Medulla oblongata (tissue), 1 donor: ENCODE data around the gene TPCN2.

ENCODE experiments used
- DNase-seq: peaks from one replicate; pipeline ENCODE4 v3.0.0-alpha.2; 2015; ENCODE audit errors: extremely low spot score

TPCN2 gene

GRCh38 chr11:69057801-69058200, 9.1 kb downstream of the TPCN2 start:
- no peak for DNase-seq

DNA sequence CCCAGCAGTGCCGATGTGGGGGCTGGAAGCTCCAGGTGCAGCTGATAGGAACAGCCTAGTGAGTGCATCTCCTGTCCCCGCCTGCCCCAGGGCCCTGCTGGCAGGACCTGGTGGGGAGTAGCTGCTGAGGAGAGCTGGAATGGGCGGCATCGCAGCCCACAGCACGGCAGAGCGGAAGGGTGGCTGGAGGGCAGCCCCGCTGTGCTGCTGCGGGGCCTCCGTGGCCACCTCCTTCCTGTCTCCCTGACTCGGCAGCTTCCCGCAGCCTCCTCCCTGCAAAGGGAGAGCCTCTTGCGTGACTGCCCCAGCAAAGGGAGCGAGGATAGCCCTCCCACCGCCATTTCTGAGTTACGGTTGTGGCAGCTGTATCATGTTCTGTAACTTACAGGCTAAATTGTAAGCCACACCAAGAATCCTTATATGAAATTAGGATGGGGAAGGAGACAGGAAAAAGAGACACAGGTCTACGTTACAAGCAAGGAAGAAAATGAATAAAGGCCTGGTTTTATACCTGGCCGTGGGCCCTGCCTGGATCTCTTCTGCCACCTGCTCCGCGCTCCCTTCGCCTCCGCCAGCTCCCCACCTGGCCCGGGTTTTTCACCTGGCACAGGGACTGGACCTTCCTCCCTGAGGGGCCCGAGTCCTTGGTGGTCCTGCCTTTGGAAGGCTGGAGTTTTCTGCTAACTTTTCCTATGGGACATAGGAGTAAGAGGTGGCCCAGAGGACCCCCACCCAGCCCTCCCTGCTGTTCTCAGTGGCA, 10.0 kb downstream of the TPCN2 start:
- no peak for DNase-seq

DNA sequence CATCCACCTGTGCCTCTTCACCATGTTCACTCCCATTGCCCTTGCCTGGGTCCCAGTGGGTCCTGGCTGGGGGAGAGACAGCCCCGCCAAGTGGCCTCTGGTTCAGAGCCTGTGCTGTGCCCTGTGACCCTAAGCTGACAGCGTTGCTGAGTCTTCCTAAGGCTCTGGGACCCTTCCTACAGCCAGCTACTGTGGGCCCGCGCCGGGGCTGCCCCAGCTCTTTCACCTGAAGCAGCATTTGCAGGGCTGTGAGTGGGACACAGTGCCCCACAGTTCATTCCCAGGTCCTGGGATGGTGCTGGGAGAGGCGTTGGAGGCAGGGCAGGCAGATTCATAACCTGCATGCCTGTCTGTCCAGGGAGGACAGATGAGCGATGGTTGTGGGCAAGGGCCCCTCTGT, 10.7 kb downstream of the TPCN2 start:
- DNase-seq = no peak

- no peak for DNase-seq
These were observed 11.3 kb downstream of the TPCN2 start for GRCh38 chr11:69059985-69060384.

DNA sequence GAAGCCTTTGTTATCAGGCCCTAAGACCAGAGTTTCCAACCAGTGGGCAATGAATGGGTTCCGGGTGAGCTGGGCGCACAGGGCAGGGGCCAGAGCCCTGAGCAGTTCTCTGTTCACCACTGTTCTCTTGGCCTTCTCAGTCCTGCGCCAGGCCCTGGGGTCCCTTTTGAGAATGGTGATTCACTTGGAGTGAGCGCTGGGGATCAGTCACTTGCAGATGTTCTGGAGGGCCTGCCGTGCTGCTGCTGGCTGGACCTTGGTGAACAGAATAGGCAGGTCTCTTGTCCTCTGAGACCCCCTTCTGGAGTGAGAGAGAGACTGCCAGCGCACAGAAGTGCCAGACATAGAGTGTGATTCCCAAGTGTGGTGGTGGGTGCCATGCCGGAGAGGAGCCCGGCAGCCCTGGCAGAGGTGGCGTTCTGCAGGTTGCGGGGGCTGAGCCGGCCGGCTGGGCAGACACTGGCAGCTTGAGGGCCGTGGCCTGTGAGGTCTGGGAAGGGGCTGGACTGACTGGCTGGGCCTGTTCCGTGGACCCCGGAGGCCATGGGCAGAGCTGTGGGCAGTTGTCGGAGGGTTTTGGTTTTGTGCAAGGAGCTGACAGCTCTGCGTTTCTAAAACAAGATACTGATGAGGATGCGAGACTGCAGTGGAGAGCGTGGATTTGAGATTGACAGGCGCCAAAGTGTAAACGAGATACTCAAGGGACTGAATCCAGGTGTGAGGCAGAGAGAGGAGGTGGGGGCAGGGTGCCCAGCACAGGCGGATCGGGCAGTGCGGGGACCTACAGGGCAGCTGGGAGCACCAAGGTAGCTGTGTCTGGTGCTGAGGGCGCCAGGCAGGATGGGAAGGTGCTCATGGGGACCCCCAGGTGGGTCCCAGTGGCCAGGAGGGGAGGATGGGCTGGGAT, 12.3 kb downstream of the TPCN2 start:
- DNase-seq = no peak

DNA sequence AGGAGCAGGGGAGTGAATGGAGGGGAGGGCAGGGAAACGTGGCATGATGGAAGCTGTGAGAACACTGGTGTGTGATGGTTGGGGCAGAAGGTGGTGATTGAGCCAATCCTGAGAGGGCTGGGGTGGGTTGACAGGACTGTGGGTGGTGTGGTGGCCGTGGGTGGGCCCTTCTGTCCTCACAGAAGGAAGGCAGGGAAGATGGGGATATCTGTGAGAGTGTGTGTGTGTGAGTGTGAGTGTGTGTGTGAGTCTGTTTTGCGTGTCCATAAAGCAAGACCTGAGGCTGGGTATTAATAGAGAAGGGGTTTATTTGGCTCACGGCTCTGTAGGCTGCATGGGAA, 13.0 kb downstream of the TPCN2 start:
- DNase-seq = no peak

DNA sequence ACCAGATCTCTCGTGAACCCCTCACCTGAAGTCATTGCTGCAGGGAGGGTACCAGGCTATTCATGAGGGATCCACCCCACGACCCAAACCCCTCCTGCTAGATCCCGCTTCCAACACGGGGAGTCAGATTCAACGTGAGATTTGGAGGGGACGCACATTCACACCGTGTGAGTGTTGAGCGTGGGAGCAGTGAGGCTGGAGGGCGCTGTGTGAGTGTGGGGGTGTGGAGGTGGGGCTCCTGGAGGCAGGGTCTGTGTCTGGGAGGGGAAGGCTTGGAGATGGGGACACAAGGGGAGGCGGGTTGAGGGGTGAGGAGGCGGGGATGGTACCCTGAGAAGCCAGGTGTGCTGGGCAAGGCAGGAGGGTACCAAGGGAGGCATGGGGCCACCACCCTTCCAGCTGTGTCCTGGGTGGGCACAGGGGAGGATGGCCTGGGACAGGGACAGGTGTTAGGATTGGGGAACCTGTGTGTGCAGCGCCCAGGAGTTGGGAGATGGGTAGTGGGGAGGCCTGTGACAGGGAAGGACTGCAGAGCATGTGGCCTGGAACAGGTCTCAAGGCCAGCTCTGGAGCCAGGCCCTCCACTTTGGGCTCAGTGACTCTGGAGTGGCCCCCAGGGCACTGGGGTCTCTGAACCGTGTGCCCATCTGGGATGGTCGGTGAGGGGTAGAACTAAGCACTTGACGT, 13.6 kb downstream of the TPCN2 start:
- no peak for DNase-seq

- DNase-seq = no peak
These were observed 14.3 kb downstream of the TPCN2 start for GRCh38 chr11:69062873-69063651.

GRCh38 chr11:69063652-69064260, 15.0 kb downstream of the TPCN2 start:
- DNase-seq = no peak

GRCh38 chr11:69064394-69064957, 15.7 kb downstream of the TPCN2 start:
- DNase-seq = no peak

DNA sequence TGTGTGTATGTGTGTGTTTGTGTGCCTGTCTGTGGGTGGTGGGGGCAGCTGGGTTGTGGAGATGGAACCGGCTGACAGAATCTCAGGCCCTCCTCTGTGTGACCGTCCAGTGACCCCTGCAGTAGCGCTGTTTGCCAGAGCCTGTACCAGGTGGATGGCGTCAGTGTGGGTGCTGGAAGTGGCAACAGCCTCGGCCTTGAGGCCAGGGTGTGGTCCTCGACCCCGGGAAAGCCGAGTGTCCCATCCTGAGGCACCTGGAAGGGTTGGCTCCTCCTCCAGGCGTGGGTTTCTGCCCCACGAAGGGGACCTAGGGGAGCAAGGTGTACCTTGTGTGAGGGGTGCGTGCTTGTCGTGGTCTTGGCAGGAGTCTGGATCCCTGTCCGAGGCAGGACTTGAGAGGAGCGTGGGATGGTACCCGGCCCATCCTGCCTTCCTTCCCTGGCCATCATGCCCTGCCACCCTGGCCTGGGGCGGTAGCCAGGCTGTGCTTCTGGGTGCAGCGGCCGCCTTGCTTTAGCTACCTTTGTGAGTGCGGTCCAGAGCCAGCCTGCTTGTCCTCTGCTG, 16.5 kb downstream of the TPCN2 start:
- no peak for DNase-seq

- no peak for DNase-seq
These were observed 17.7 kb downstream of the TPCN2 start for GRCh38 chr11:69066122-69067112.

- no peak for DNase-seq
These were observed 18.5 kb downstream of the TPCN2 start for GRCh38 chr11:69067200-69067599.

DNA sequence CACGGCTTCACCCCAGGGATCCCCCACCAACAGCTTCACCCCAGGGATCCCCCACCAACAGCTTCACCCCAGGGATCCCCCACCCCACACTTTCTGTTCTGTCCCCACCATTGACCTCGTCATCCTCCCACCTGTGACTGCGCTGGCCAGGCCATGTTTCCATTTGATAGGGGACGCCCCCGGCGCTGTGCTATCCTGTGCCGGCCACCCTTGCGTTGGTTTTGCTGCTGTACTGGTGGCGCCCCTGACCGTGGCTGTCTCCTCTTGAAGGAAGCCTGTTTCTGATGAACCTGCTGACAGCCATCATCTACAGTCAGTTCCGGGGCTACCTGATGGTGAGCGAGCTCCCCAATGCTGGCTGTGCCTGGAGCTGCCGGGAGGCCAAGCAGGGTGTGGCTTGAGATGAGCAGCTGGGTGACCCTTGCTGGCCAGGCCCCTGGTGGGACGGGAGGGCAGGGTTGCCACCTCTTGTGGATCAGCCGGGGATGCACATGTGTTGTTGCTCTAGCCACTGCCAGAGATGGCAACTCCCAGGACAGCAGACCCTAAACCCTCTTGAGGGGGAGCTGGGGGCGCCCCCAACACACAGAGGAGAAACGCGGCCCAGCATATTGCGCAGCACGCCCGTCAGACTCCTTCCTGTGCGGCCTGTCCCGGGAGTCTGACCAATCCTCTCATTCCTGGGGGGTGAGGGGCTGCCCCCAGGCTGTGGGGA, 22.5 kb downstream of the TPCN2 start:
- DNase-seq = no peak

DNA sequence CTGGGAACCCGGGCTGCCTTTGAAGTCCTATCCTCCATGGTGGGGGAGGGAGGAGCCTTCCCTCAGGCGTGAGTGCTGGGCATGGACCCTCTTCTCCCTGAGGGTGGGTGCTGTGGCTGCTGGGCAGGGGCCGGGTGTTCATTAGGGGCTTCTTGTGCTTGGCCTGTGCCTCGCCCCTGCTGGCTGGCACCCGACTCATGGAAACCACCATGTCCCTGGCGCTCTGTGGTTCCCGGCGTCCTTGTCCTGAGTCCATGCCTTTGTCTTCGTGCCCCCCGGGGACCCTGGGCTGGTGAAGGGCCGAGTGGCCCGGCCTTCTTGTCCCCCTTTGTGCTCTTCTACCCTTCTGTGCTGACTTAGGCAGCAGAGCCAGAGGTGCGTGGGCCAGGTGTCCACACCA, 23.2 kb downstream of the TPCN2 start:
- DNase-seq = no peak

GRCh38 chr11:69073469-69073868, 24.7 kb downstream of the TPCN2 start:
- no peak for DNase-seq

- DNase-seq = no peak
These were observed 25.8 kb downstream of the TPCN2 start for GRCh38 chr11:69074375-69075140.
